Skin epidermis (tissue), 12 donors: Measurements from ENCODE around the gene GIGYF2.

Experiments used
- H3K27ac ChIP-seq, 21 experiments: fragments of 200-600 bp; sonication (generic) in 11 of 21; one replicate each; pipeline ENCODE4 v1.5.0; 2020; ENCODE audit warnings: mild to moderate bottlenecking in 3 of 21, inconsistent platforms in 2 of 21, moderate library complexity in 2 of 21
- H3K4me3 ChIP-seq, 7 experiments: fragments of 200-600 bp; sonication (generic) in 2 of 7; one replicate each; pipeline ENCODE4 v1.5.0; 2020; ENCODE audit warnings: inconsistent platforms in 2 of 7, mild to moderate bottlenecking in 2 of 7, moderate library complexity in 1 of 7

GIGYF2 gene

GRCh38 chr2:232874677-232875223 is 177.6 kb downstream of the GIGYF2 start:
- H3K4me3 ChIP-seq = no peak overlapping the region
- H3K27ac ChIP-seq = no peak overlapping the region

DNA sequence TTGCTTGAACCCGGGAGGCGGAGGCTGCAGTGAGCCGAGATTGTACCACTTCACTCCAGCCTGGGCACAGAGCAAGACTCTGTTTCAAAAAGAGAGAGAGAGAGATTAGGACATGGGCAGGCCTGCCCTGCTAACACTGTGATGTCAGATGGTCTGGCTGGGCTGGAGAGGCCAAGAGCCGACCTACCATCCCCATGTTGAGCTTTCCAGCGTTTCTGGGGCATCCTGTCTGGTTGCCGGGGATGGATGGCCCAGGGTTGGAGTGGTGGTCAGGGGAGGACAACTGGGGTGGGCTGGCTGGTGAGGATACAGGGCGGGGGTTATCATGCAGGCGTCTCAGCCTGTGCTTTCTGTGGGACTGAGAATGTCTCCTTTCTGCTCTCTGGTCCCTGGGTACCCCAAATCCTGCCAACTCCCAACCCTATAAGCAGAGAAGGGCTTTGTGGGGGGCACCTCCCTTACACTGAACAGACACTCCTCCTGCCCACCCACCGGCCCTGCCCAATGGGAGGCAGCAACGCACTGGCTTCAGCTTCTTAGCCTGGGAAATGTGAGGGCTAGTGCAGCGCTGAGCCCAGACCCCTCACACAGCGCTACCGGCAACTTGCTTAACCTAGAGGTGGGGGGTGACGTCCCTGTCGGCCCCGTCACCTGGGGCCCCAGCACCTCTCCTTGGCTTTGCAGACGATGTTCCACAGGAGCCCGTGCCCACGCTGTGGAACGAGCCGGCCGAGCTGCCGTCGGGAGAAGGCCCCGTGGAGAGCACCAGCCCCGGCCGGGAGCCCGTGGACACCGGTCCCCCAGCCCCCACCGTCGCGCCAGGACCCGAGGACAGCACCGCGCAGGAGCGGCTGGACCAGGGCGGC is 178.4 kb downstream of the GIGYF2 start:
- Histone ChIP-seq H3K27ac (peak overlapping the region in 6 of 21 experiments; percentile 2 to 67 (median 40)), H3K4me3 (peak overlapping the region; percentile 29 to 59 (median 42))

GRCh38 chr2:232876161-232876977 is 179.2 kb downstream of the GIGYF2 start:
- H3K27ac ChIP-seq = peak overlapping the region in 8 of 21 experiments; percentile 2 to 67 (median 44)
- H3K4me3 ChIP-seq = peak overlapping the region; percentile 29 to 59 (median 42)

DNA sequence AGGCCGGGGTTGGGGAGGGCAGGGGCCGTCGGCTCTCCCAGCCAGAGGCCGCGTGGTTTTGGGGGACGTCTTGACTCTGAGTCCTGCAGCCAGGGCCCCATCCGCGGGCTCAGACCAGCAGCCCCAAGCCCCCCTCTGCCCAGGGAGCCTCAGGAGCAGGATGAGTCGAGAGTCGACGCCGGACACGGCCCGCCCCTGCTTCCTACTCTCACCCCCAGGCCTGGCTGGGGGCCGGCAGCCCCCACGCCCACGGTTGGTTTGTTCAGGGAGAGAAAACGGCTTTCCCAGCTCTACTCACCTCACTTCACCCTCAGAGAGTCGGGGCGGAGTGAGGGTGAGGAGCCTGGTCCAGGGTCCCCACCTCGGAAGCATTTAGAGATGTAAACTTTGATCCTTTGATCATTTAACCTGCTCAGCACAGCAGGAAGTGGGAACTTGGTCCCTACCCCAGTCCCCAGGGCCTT is 179.9 kb downstream of the GIGYF2 start:
- Histone ChIP-seq H3K4me3 (peak overlapping the region in 5 of 7 experiments; percentile 30 to 59 (median 43)), H3K27ac (peak overlapping the region in 6 of 21 experiments; percentile 0 to 57 (median 44))

- H3K27ac ChIP-seq = no peak overlapping the region
- no peak overlapping the region for H3K4me3 ChIP-seq
Observed at GRCh38 chr2:232877940-232878511, 180.9 kb downstream of the GIGYF2 start.

DNA sequence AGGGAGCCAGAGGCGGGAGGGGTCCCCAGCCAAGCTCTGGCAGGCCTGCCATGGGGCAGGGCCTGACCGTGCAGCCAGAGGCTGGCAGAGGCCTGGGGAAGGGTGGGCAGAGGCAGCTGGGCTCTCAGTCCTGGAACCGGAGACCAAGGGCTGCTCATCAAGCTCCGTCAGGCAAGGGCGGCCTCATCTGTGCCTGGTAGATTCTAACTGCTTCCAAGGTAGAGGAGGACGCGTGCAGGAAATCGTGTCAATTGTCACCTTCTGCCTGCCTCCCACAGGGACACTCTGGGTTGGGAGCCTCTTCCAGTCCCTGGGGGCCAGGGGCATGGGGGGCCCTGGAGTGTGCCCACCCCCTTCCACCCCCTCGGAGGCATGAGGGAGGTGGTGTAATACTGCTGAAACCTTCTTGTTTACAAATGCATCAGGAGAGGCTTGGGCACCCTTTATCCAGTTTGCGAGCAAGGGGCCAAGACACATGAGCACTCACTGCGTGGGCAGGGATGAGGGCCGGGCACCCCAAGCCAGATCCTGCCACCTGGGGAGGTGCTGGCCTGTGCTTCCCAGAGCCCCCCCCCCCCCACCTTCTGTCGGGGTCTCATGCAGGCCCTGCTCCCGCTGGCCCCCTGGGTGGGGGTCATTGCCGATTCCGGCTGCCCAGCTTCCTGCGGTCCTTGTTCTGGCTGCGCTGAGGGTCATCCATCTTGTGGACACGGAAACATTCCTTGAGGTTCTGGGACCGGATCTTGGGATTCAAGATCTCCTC is 181.9 kb downstream of the GIGYF2 start:
- Histone ChIP-seq H3K4me3 (no peak overlapping the region), H3K27ac (no peak overlapping the region)

DNA sequence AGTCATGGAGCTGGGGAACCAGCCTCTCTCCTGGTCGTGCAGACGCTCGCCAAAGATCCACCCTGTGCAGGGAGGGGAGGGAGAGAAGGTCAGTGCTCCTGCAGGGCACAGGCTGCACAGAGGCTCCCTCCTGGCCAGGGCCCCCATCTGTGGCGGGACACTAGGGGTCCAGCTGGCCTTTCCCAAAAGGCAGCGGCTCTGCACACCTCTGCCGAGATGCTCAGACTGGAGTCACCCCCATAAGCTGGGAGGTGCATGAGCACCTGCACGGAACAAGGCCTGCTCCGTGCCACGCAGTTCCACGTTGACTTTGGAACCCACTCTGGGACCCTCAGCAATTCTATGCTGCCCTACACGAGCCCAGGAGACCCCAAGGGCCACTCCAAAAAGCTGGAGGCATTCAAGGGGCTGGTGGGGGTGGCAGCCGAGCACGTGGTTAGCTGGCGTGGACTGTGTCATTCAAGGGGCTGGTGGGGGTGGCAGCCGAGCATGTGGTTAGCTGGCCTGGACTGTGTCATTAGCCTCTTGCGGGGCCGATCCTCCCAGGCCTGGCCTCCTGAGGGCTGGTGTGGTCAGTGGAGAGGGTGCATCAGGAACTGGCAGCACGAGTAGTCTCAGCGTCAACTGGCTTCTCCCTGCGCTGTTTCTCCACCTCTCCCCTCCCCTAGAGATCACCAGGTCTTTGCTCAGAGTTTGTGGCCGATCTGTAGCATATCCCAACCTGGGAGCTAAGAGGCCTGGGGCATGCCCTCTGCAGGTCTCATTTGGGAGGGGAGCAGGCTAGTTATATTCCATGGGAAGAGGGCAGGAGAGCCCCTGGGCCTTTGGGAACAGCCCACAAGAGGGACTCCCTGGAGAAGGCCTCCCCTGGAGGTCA is 182.7 kb downstream of the GIGYF2 start:
- H3K27ac ChIP-seq = no peak overlapping the region
- H3K4me3 ChIP-seq = no peak overlapping the region

- Histone ChIP-seq H3K27ac (no peak overlapping the region), H3K4me3 (no peak overlapping the region)
Observed at GRCh38 chr2:232880764-232881351, 183.7 kb downstream of the GIGYF2 start.

GRCh38 chr2:232882085-232882484 is 185.0 kb downstream of the GIGYF2 start:
- no peak overlapping the region for H3K4me3 ChIP-seq
- H3K27ac ChIP-seq = no peak overlapping the region

DNA sequence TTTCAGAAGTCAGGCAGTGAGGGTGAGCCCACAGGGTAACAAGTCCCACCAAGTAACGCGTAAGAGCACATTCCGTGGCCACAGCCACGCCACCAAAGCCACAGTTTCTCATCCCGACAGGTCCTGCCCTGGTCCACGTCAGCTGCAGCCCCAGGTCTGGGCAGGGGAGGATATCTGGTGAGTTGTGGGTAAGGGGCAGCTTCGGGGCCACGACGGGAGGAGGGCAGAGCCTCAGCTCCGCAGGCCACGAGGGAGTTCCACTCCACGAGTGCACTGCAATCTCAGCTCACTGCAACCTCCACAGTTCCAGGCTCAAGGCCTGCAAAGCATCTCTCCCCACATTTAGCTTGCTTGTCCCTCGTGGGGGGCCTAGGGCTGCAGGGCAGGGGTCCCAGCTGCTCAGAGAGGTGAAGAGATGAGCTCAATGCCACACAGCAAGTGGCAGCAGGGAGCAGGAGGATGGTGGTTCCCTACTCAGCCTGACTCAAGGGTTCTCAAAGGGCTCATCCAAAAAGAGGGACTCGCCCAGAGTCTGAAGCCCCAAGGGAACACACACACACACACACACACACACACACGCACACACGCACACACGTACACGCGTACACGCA is 185.5 kb downstream of the GIGYF2 start:
- Histone ChIP-seq H3K27ac (no peak overlapping the region), H3K4me3 (no peak overlapping the region)

- H3K4me3 ChIP-seq = no peak overlapping the region
- H3K27ac ChIP-seq = no peak overlapping the region
Observed at GRCh38 chr2:232883116-232883721, 186.1 kb downstream of the GIGYF2 start.

DNA sequence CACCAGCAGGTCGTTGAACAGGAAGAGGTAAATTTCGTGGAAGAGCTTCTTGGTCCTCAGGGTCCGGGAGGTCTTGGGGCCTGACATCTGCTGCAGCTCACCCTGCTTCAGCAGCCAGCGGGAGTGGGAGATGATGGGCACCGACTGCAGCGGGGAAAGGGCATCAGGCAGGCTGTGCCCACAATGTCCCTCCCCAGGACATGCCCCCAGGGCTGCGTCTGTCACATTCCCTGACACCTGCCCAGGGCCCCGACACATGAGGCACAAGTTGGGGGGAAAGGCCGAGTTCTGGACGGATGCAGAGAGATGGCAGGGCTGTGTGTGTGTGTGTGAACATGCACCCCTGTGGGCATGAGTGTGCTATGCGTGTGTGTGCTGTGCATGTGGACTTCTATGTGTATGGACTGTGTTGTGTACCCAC is 186.9 kb downstream of the GIGYF2 start:
- H3K4me3 ChIP-seq = no peak overlapping the region
- H3K27ac ChIP-seq = no peak overlapping the region

- Histone ChIP-seq H3K4me3 (no peak overlapping the region), H3K27ac (no peak overlapping the region)
Observed at GRCh38 chr2:232884549-232885263, 187.6 kb downstream of the GIGYF2 start.

- peak overlapping the region in 1 of 21 experiments; percentile 5 for H3K27ac ChIP-seq
- H3K4me3 ChIP-seq = no peak overlapping the region
Observed at GRCh38 chr2:232885264-232885961, 188.3 kb downstream of the GIGYF2 start.

- Histone ChIP-seq H3K27ac (no peak overlapping the region), H3K4me3 (no peak overlapping the region)
Observed at GRCh38 chr2:232886176-232886575, 189.0 kb downstream of the GIGYF2 start.

DNA sequence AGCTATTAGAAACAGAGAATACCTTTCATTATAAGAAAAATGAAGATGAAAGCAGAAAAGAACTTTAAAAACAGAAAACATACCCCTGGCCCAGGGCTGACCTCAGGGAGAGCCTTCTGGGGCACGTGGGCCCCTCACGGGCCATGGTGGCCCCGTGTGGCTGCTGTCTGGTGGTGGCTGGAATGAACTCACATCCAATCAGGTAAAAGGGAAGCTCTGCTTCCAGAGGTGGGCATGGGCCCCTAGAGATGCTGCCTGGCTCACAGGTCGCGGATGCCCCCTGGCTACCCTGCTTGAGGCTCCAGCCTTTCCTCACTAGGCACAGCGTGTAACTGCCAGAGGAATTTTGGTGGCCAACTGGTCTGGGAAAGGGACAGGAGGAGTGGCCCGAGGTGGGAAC is 189.5 kb downstream of the GIGYF2 start:
- no peak overlapping the region for H3K27ac ChIP-seq
- H3K4me3 ChIP-seq = no peak overlapping the region
